Liver (tissue), 3 donors: ENCODE measurements around the gene ANO8.

Source experiments
- RAD21 ChIP-seq, 2 donors: IDR thresholded peaks; 2 replicates each; pipeline ENCODE4 v1.6.1; 2016; ENCODE audit warnings: antibody characterized with exemption in 2 of 2, mild to moderate bottlenecking in 2 of 2
- TF ChIP-seq, protein P1 (sequence below): fragments of 150-350 bp; IDR thresholded peaks from 2 replicates; pipeline ENCODE4 v1.5.1; 2017; ENCODE audit warnings: improper control_type of control experiment, low read depth, low read length; ENCODE audit not compliant: missing input control
- donor health status: healthy.
- donor health status: healthy.

DNA sequence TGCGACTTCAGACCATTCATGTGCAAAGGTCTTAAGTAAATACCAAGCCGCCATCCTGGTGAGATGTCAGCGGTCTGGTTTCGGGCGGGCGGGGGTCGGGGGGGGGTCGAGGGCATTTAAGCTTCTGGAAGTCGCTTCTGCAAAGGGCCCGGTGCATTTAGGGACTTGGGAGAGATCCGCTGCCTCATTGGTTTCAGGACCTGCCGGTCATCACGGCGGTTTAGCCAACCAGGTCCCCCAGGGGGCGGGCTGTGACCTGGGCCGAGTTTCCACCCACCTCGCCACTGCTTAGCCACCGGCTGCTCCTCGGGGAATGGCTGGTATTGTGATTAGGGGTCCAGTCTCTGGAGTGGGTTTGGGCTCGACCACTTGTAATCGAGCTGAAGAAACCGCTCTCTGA lies 45.2 kb downstream of the ANO8 start:
- TF ChIP-seq, protein P1, sequence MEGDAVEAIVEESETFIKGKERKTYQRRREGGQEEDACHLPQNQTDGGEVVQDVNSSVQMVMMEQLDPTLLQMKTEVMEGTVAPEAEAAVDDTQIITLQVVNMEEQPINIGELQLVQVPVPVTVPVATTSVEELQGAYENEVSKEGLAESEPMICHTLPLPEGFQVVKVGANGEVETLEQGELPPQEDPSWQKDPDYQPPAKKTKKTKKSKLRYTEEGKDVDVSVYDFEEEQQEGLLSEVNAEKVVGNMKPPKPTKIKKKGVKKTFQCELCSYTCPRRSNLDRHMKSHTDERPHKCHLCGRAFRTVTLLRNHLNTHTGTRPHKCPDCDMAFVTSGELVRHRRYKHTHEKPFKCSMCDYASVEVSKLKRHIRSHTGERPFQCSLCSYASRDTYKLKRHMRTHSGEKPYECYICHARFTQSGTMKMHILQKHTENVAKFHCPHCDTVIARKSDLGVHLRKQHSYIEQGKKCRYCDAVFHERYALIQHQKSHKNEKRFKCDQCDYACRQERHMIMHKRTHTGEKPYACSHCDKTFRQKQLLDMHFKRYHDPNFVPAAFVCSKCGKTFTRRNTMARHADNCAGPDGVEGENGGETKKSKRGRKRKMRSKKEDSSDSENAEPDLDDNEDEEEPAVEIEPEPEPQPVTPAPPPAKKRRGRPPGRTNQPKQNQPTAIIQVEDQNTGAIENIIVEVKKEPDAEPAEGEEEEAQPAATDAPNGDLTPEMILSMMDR: no peak
- TF ChIP-seq RAD21 (IDR thresholded peaks at IDR 0.05): no peak
